Endothelial cell of umbilical vein (primary cell): ENCODE results near the gene SAP30L. TPM values are rescaled to one million over a fixed set of nuclear protein-coding genes. Genes with fewer than 3 reads are reported as not detected.

Source experiments
- BruUV-seq: library from RNA; stranded (reverse); fragments of 400-500 nt; replicated peaks from 2 replicates; lab custom pipeline; 2021; lab: Mats Ljungman, UMichigan
- CTCF ChIA-PET: fragments of 300-600, 350-600 bp; sonication (Branson Sonifier 250); formaldehyde crosslinking; loops from one replicate; lab custom pipeline; 2021; ENCODE audit warnings: antibody characterized with exemption, inconsistent platforms; lab: Charles Lee
- POLR2A ChIA-PET: fragments of 300-600, 350-600 bp; sonication (Branson Sonifier 250); formaldehyde crosslinking; loops from one replicate; lab custom pipeline; 2021; ENCODE audit warnings: antibody characterized with exemption, inconsistent platforms; lab: Charles Lee
- DNase-seq: peaks from one replicate; pipeline ENCODE4 v3.0.0-alpha.2; 2011; ENCODE audit warnings: low read depth, low spot score
- FAIRE-seq: peaks from 2 replicates; lab custom pipeline; 2011; peaks lifted over from hg19 to GRCh38; lab: Jason Lieb, UNC
- H2AFZ ChIP-seq: 2 replicates; pipeline ENCODE4 v1.6.0; 2012; ENCODE audit warnings: low read depth, low read length, control low read depth, inconsistent platforms
- H3K27ac ChIP-seq: 2 replicates; pipeline ENCODE4 v1.5.1; 2011; ENCODE audit warnings: low read depth, mild to moderate bottlenecking, control low read depth, low read length, moderate library complexity; ENCODE audit not compliant: insufficient read depth
- H3K27me3 ChIP-seq, 2 experiments: 2 replicates each; pipeline versions ENCODE4 v1.6.0 to v1.6.1; 2011; ENCODE audit warnings: low read length in 2 of 2, mixed read lengths in 1 of 2; ENCODE audit not compliant: control insufficient read depth in 2 of 2, insufficient read depth in 2 of 2
- H3K36me3 ChIP-seq, 2 experiments: 2 replicates in 1 of 2; 3 replicates in 1 of 2; pipeline ENCODE4 v1.5.1; 2011; ENCODE audit warnings: low read length in 2 of 2, mild to moderate bottlenecking in 1 of 2, moderate library complexity in 1 of 2; ENCODE audit not compliant: control insufficient read depth in 2 of 2, insufficient read depth in 2 of 2; ENCODE audit errors: extremely low read depth in 1 of 2
- H3K4me1 ChIP-seq: 3 replicates; pipeline ENCODE4 v1.5.1; 2011; ENCODE audit warnings: mild to moderate bottlenecking, low read length; ENCODE audit not compliant: control insufficient read depth, insufficient read depth; ENCODE audit errors: extremely low read depth
- H3K4me2 ChIP-seq: 2 replicates; pipeline ENCODE4 v1.6.1; 2011; ENCODE audit warnings: low read length, control low read depth, mixed read lengths; ENCODE audit not compliant: insufficient read depth
- H3K4me3 ChIP-seq, 3 experiments: fragments of 200-600 bp in 1 of 3; sonication (generic), shearing (Covaris generic) in 1 of 3; replicated peaks in 1 of 3; 2 replicates each; pipeline ENCODE4 v1.5.1; 2011 to 2016; ENCODE audit warnings: control low read depth in 3 of 3, low read length in 3 of 3, mild to moderate bottlenecking in 2 of 3, inconsistent platforms in 1 of 3, low read depth in 1 of 3, moderate library complexity in 1 of 3; ENCODE audit not compliant: insufficient read depth in 1 of 3
- H3K79me2 ChIP-seq: 2 replicates; pipeline ENCODE4 v1.6.0; 2012; ENCODE audit warnings: low read length, inconsistent platforms; ENCODE audit not compliant: control insufficient read depth, insufficient read depth
- H3K9ac ChIP-seq: replicated peaks from 2 replicates; pipeline ENCODE3; 2011; ENCODE audit warnings: low read length, control low read depth; ENCODE audit not compliant: insufficient read depth; ENCODE audit errors: extremely low read depth
- H3K9me1 ChIP-seq: replicated peaks from 3 replicates; pipeline ENCODE4 v1.6.0; 2011; ENCODE audit warnings: mild to moderate bottlenecking, low read length; ENCODE audit not compliant: control insufficient read depth, insufficient read depth; ENCODE audit errors: extremely low read depth
- H3K9me3 ChIP-seq: replicated peaks from 2 replicates; pipeline ENCODE4 v1.5.1; 2012; ENCODE audit warnings: low read length, inconsistent platforms; ENCODE audit not compliant: control insufficient read depth, insufficient read depth
- H4K20me1 ChIP-seq: replicated peaks from 2 replicates; pipeline ENCODE3; 2011; ENCODE audit warnings: mild to moderate bottlenecking, low read length; ENCODE audit not compliant: control insufficient read depth, insufficient read depth; ENCODE audit errors: extremely low read depth
- CTCF ChIP-seq, 2 donors: IDR thresholded peaks; 1 replicate in 1 of 2; 2 replicates in 1 of 2; pipeline ENCODE4 v1.5.1; 2011; ENCODE audit warnings: low read length in 2 of 2, mild to moderate bottlenecking in 2 of 2, moderate library complexity in 2 of 2, control low read depth in 1 of 2, inconsistent platforms in 1 of 2, low read depth in 1 of 2; ENCODE audit not compliant: insufficient read depth in 1 of 2; ENCODE audit errors: extremely low read depth in 1 of 2
- EZH2 ChIP-seq: IDR thresholded peaks from 2 replicates; pipeline ENCODE4 v1.6.1; 2012; ENCODE audit warnings: borderline replicate concordance, low read depth, mild to moderate bottlenecking, moderate library complexity, low read length, inconsistent platforms; ENCODE audit not compliant: severe bottlenecking
- FOS ChIP-seq: IDR thresholded peaks from 2 replicates; pipeline ENCODE4 v1.6.1; 2011; ENCODE audit warnings: mild to moderate bottlenecking, low read length, moderate library complexity, borderline replicate concordance; ENCODE audit not compliant: insufficient read depth
- GATA2 ChIP-seq: IDR thresholded peaks from 2 replicates; pipeline ENCODE4 v1.7.0; 2011; ENCODE audit warnings: low read depth, mild to moderate bottlenecking, moderate library complexity, mixed read lengths, low read length; ENCODE audit not compliant: insufficient read length, insufficient read depth
- JUN ChIP-seq: IDR thresholded peaks from 2 replicates; pipeline ENCODE4 v1.6.1; 2011; ENCODE audit warnings: borderline replicate concordance, low read depth; ENCODE audit not compliant: insufficient read length, insufficient read depth
- MAX ChIP-seq: IDR thresholded peaks from 2 replicates; pipeline ENCODE4 v1.6.1; 2011; ENCODE audit not compliant: insufficient read depth, insufficient read length
- MYC ChIP-seq: IDR thresholded peaks from one replicate; pipeline ENCODE4 v1.6.1; 2011; ENCODE audit warnings: mild to moderate bottlenecking, low read depth, low read length
- POLR2A ChIP-seq: IDR thresholded peaks from 2 replicates; pipeline ENCODE4 v1.6.1; 2012; ENCODE audit warnings: low read depth, mild to moderate bottlenecking, control low read depth, low read length
- POLR2AphosphoS5 ChIP-seq: IDR thresholded peaks from 2 replicates; pipeline ENCODE4 v1.6.1; 2012; ENCODE audit warnings: low read depth, mild to moderate bottlenecking, control low read depth, low read length, moderate library complexity; ENCODE audit not compliant: insufficient read depth
- dilution Hi-C: fragments of 300-500 bp; cut with MboI; formaldehyde crosslinking; loops from one replicate; pipeline ENCODE4 v1.15.0; 2019; ENCODE audit warnings: low sequenced_read_pairs; ENCODE audit not compliant: extremely low pct_ligation_motif_present
- intact Hi-C: fragments of 100-400 bp; cut with micrococcal nuclease; formaldehyde crosslinking; loops from one replicate; pipeline ENCODE4 v1.10.0; 2022
- polyA plus RNA-seq, 4 experiments: library from polyadenylated mRNA; depleted of rRNA in 3 of 4; stranded (reverse) in 3 of 4; unstranded in 1 of 4; fragments of >200 nt; gene quantifications; 2 replicates each; pipeline versions ENCODE4 v1.2.1 to v1.2.3, GENCODE V29; 2011 to 2012; ENCODE audit warnings: missing spikeins in 1 of 4
- total RNA-seq: library from RNA; stranded (reverse); gene quantifications from 2 replicates; pipeline ENCODE4 v1.2.3, GENCODE V29; 2021

Gene SAP30L
- total and polyA plus RNA-seq, 2 donors (not counting 3 experiments of a cell fraction or from before 2014, with no cell fraction given) = 18.1 to 37.8 TPM

DNA sequence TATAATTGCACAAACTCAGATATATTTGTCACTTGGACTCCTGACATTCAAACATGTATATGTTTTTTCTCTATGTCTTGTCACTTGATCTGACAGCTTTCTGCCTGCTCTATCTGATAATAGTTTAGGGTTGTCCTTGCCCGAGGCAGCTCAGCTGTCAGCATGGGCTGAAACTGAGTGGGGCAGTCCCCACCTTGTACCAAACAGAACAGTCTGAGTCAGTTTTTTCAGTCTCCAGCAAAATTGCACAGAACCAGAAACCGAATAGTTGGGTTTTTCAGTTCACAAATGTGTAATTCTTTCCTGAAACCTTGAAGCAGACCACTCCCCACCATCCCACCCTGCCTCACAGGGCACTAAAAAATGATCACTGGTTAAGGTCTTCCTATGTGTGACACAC lies 41.7 kb downstream of the SAP30L start:
- Histone ChIP-seq H2AFZ (no peak overlapping the region), H3K36me3 (no peaks in the 10 kb centered on the region), H4K20me1 (no peaks in the 10 kb centered on the region), H3K4me1 (no peaks in the 10 kb centered on the region), H3K4me3 (no peak overlapping the region), H3K9me1 (no peaks in the 10 kb centered on the region), H3K4me2 (no peak overlapping the region), H3K9me3 (no peaks in the 10 kb centered on the region), H3K79me2 (no peaks in the 10 kb centered on the region), H3K27me3 (peaks cover 59 to 69% of the 10 kb centered on the region in 2 experiments), H3K9ac (no peak overlapping the region), H3K27ac (no peak overlapping the region)
- intact Hi-C loops (no loop called here), dilution Hi-C loops (no loop called here)
- no TSS peak for BruUV-seq
- TF ChIP-seq MYC = no peak
- no peak for TF ChIP-seq MAX
- TF ChIP-seq POLR2A = no peak
- TF ChIP-seq POLR2AphosphoS5 = no peak
- TF ChIP-seq EZH2 = no peak
- TF ChIP-seq JUN = no peak
- TF ChIP-seq GATA2 = no peak
- no peak for TF ChIP-seq FOS
- no peak for TF ChIP-seq CTCF (IDR thresholded peaks at IDR 0.05; ENCODE audit: extremely low read depth in 1 of 2, insufficient read depth in 1 of 2, low read depth in 1 of 2, low read length in 2 of 2)
- ChIA-PET CTCF (no interaction called here), POLR2A (no interaction called here)
- FAIRE-seq = no peak
- no peak for DNase-seq
